ENCODE measurements around the gene NANOGP8.

DNA sequence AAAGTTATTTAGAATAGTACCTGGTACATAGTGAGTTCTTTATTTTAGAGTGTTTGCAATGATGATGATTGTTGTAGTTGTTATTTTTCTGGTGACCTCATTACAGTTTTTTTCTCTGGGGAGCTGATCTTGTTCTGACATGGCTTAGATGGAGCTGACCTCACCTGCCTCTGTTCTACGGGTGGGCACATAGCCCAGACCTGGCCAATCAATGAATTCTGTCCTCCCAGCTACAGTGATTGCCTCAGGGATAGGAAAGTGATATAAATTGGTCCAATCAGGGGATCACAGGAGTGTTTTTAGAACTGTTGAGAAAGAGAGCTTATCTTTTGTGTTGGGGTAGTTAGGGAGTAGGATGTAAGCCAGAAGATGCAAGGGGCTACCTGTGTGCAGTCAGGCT lies 3.2 kb upstream of the NANOGP8 start:
- TF ChIP-seq, protein P1, sequence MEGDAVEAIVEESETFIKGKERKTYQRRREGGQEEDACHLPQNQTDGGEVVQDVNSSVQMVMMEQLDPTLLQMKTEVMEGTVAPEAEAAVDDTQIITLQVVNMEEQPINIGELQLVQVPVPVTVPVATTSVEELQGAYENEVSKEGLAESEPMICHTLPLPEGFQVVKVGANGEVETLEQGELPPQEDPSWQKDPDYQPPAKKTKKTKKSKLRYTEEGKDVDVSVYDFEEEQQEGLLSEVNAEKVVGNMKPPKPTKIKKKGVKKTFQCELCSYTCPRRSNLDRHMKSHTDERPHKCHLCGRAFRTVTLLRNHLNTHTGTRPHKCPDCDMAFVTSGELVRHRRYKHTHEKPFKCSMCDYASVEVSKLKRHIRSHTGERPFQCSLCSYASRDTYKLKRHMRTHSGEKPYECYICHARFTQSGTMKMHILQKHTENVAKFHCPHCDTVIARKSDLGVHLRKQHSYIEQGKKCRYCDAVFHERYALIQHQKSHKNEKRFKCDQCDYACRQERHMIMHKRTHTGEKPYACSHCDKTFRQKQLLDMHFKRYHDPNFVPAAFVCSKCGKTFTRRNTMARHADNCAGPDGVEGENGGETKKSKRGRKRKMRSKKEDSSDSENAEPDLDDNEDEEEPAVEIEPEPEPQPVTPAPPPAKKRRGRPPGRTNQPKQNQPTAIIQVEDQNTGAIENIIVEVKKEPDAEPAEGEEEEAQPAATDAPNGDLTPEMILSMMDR (optimal IDR thresholded peaks at IDR 0.05 in 1 of 3, IDR thresholded peaks at IDR 0.05 in 1 of 3, conservative IDR thresholded peaks at IDR 0.05 in 1 of 3; ENCODE audit: extremely low read depth in 1 of 3, insufficient read depth in 2 of 3, low read length in 3 of 3), result no peak
- TF ChIP-seq EZH2 (IDR thresholded peaks at IDR 0.05; ENCODE audit: low read length), result no peak

All from keratinocyte (primary cell).